Measurements from ENCODE around the gene NSUN3. TPM values are rescaled to one million over a fixed set of nuclear protein-coding genes. Genes with fewer than 3 reads are reported as not detected.
"Not testable (repeated sequence)": the region's sequence is repeated elsewhere in the genome, so short reads cannot be mapped to it uniquely, and the experiment has no call there.

Gene NSUN3
- total RNA-seq, 2 donors from 2014 or later = 20.4 to 22.3 TPM

GRCh38 chr3:94082391-94082937, 19.6 kb downstream of the NSUN3 start:
- ATAC-seq (no peak), DNase-seq (ENCODE audit: low spot score) (no peak)
- Mint-ChIP-seq H3K9me3 (no peaks in the 10 kb centered on the region), H3K27me3 (no peaks in the 10 kb centered on the region), H3K36me3 (peaks cover 14% of the 10 kb centered on the region), H3K4me3 (no peak overlapping the region), H3K4me1 (ENCODE audit: low read depth in 2 of 2) (peaks cover 24 to 34% of the 10 kb centered on the region in 2 donors), H3K27ac (peak overlapping the region in 1 of 2 donors; percentile 67)

- ATAC-seq = peak; percentile 77 to 86
- H3K36me3 Mint-ChIP-seq = peaks cover 12% of the 10 kb centered on the region
- H3K9me3 Mint-ChIP-seq = no peaks in the 10 kb centered on the region
- no peaks in the 10 kb centered on the region for H3K27me3 Mint-ChIP-seq
- H3K4me1 Mint-ChIP-seq (ENCODE audit: low read depth in 2 of 2) = peaks cover 23 to 30% of the 10 kb centered on the region in 2 donors
- H3K27ac Mint-ChIP-seq = peak overlapping the region; percentile 23 to 67
- peak overlapping the region; percentile 27 for H3K4me3 Mint-ChIP-seq
- DNase-seq (ENCODE audit: low spot score) = no peak
Measured at GRCh38 chr3:94083261-94083660, 20.4 kb downstream of the NSUN3 start.

- Mint-ChIP-seq H3K36me3 (peaks cover 14% of the 10 kb centered on the region), H3K27ac (no peak overlapping the region)
Measured at GRCh38 chr3:94089126-94089525, 26.3 kb downstream of the NSUN3 start.

GRCh38 chr3:94092086-94092485, 29.2 kb downstream of the NSUN3 start:
- H3K4me1 Mint-ChIP-seq (ENCODE audit: low read depth in 2 of 2) = peaks cover 6 to 7% of the 10 kb centered on the region in 2 donors
- DNase-seq (ENCODE audit: low spot score) (no peak), ATAC-seq (no peak)
- peaks cover 19% of the 10 kb centered on the region for H3K36me3 Mint-ChIP-seq
- H3K9me3 Mint-ChIP-seq = no peaks in the 10 kb centered on the region
- H3K27me3 Mint-ChIP-seq = no peaks in the 10 kb centered on the region
- H3K27ac Mint-ChIP-seq = no peak overlapping the region
- H3K4me3 Mint-ChIP-seq = no peak overlapping the region

More at GRCh38 chr3:94089126-94089525, 26.3 kb downstream of the NSUN3 start:
- peaks cover 4 to 7% of the 10 kb centered on the region in 2 donors for H3K4me1 Mint-ChIP-seq (ENCODE audit: low read depth in 2 of 2)
- ATAC-seq (no peak), DNase-seq (ENCODE audit: low spot score) (no peak)
- no peaks in the 10 kb centered on the region for H3K27me3 Mint-ChIP-seq
- H3K9me3 Mint-ChIP-seq = no peaks in the 10 kb centered on the region
- H3K4me3 Mint-ChIP-seq = no peak overlapping the region

GRCh38 chr3:94093151-94093550, 30.3 kb downstream of the NSUN3 start:
- DNase-seq (ENCODE audit: low spot score) = no peak
- no peaks in the 10 kb centered on the region for H3K9me3 Mint-ChIP-seq
- ATAC-seq = no peak
- H3K27ac Mint-ChIP-seq = no peak overlapping the region
- H3K36me3 Mint-ChIP-seq = peaks cover 25% of the 10 kb centered on the region
- H3K4me3 Mint-ChIP-seq = no peak overlapping the region
- H3K27me3 Mint-ChIP-seq = no peaks in the 10 kb centered on the region
- H3K4me1 Mint-ChIP-seq (ENCODE audit: low read depth in 2 of 2) = peaks cover 2 to 5% of the 10 kb centered on the region in 2 donors

GRCh38 chr3:94095111-94095510, 32.2 kb downstream of the NSUN3 start:
- no peak overlapping the region for H3K4me3 Mint-ChIP-seq
- DNase-seq (ENCODE audit: low spot score) (no peak), ATAC-seq (no peak)
- peaks cover 30% of the 10 kb centered on the region for H3K36me3 Mint-ChIP-seq
- H3K27me3 Mint-ChIP-seq = no peaks in the 10 kb centered on the region
- no peak overlapping the region for H3K27ac Mint-ChIP-seq
- H3K9me3 Mint-ChIP-seq = no peaks in the 10 kb centered on the region
- peaks cover 6 to 12% of the 10 kb centered on the region in 2 donors for H3K4me1 Mint-ChIP-seq (ENCODE audit: low read depth in 2 of 2)

- H3K4me1 Mint-ChIP-seq (ENCODE audit: low read depth in 2 of 2) = peaks cover 6 to 12% of the 10 kb centered on the region in 2 donors
- no peak overlapping the region for H3K4me3 Mint-ChIP-seq
- peaks cover 25% of the 10 kb centered on the region for H3K36me3 Mint-ChIP-seq
- H3K9me3 Mint-ChIP-seq = no peaks in the 10 kb centered on the region
- DNase-seq (ENCODE audit: low spot score) = no peak
- no peak for ATAC-seq
- no peaks in the 10 kb centered on the region for H3K27me3 Mint-ChIP-seq
- H3K27ac Mint-ChIP-seq = no peak overlapping the region
Measured at GRCh38 chr3:94098452-94098851, 35.6 kb downstream of the NSUN3 start.

- DNase-seq (ENCODE audit: low spot score) (no peak), ATAC-seq (no peak)
- H3K4me1 Mint-ChIP-seq (ENCODE audit: low read depth in 2 of 2) = peaks cover 4 to 12% of the 10 kb centered on the region in 2 donors
- no peaks in the 10 kb centered on the region for H3K27me3 Mint-ChIP-seq
- peak overlapping the region in 1 of 2 donors; percentile 22 for H3K27ac Mint-ChIP-seq
- H3K36me3 Mint-ChIP-seq = peaks cover 22% of the 10 kb centered on the region
- H3K4me3 Mint-ChIP-seq = no peak overlapping the region
- no peaks in the 10 kb centered on the region for H3K9me3 Mint-ChIP-seq
Measured at GRCh38 chr3:94099311-94099710, 36.5 kb downstream of the NSUN3 start.

GRCh38 chr3:94101860-94102259, 39.0 kb downstream of the NSUN3 start:
- ATAC-seq (no peak), DNase-seq (ENCODE audit: low spot score) (no peak)
- H3K36me3 Mint-ChIP-seq = peaks cover 24% of the 10 kb centered on the region
- H3K27ac Mint-ChIP-seq = no peak overlapping the region
- H3K27me3 Mint-ChIP-seq = no peaks in the 10 kb centered on the region
- no peaks in the 10 kb centered on the region for H3K9me3 Mint-ChIP-seq
- H3K4me3 Mint-ChIP-seq = no peak overlapping the region
- peaks cover 3 to 12% of the 10 kb centered on the region in 2 donors for H3K4me1 Mint-ChIP-seq (ENCODE audit: low read depth in 2 of 2)

- H3K27ac Mint-ChIP-seq = no peak overlapping the region
- no peaks in the 10 kb centered on the region for H3K4me1 Mint-ChIP-seq (ENCODE audit: low read depth in 2 of 2)
- DNase-seq (ENCODE audit: low spot score) = no peak
- no peak overlapping the region for H3K4me3 Mint-ChIP-seq
- no peaks in the 10 kb centered on the region for H3K9me3 Mint-ChIP-seq
- ATAC-seq = no peak
- H3K27me3 Mint-ChIP-seq = no peaks in the 10 kb centered on the region
- H3K36me3 Mint-ChIP-seq = peaks cover 5% of the 10 kb centered on the region
Measured at GRCh38 chr3:94106268-94106667, 43.4 kb downstream of the NSUN3 start.

- not testable (repeated sequence) for H3K27ac Mint-ChIP-seq; ATAC-seq; H3K27me3 Mint-ChIP-seq; DNase-seq (ENCODE audit: low spot score); H3K9me3 Mint-ChIP-seq; H3K4me3 Mint-ChIP-seq; H3K4me1 Mint-ChIP-seq (ENCODE audit: low read depth in 2 of 2)
- peaks cover 10% of the 10 kb centered on the region for H3K36me3 Mint-ChIP-seq
Measured at GRCh38 chr3:94110232-94110631, 47.4 kb downstream of the NSUN3 start.

- H3K27ac Mint-ChIP-seq = no peak overlapping the region
- peaks cover 10% of the 10 kb centered on the region for H3K36me3 Mint-ChIP-seq
- H3K4me3 Mint-ChIP-seq = no peak overlapping the region
- ATAC-seq (no peak), DNase-seq (ENCODE audit: low spot score) (no peak)
- no peaks in the 10 kb centered on the region for H3K4me1 Mint-ChIP-seq (ENCODE audit: low read depth in 2 of 2)
- no peaks in the 10 kb centered on the region for H3K27me3 Mint-ChIP-seq
- no peaks in the 10 kb centered on the region for H3K9me3 Mint-ChIP-seq
Measured at GRCh38 chr3:94110854-94111253, 48.0 kb downstream of the NSUN3 start.

- H3K9me3 Mint-ChIP-seq = no peaks in the 10 kb centered on the region
- H3K4me1 Mint-ChIP-seq (ENCODE audit: low read depth in 2 of 2) = peaks cover 0 to 3% of the 10 kb centered on the region in 2 donors
- no peak overlapping the region for H3K4me3 Mint-ChIP-seq
- no peak for ATAC-seq
- no peak overlapping the region for H3K27ac Mint-ChIP-seq
- no peaks in the 10 kb centered on the region for H3K27me3 Mint-ChIP-seq
- DNase-seq (ENCODE audit: low spot score) = no peak
- peaks cover 5% of the 10 kb centered on the region for H3K36me3 Mint-ChIP-seq
Measured at GRCh38 chr3:94114666-94115065, 51.8 kb downstream of the NSUN3 start.

- Mint-ChIP-seq H3K27me3 (no peaks in the 10 kb centered on the region), H3K9me3 (no peaks in the 10 kb centered on the region), H3K4me3 (no peak overlapping the region), H3K36me3 (peaks cover 5% of the 10 kb centered on the region), H3K4me1 (ENCODE audit: low read depth in 2 of 2) (peaks cover 0 to 7% of the 10 kb centered on the region in 2 donors), H3K27ac (no peak overlapping the region)
- DNase-seq (ENCODE audit: low spot score) (no peak), ATAC-seq (no peak)
Measured at GRCh38 chr3:94115482-94115881, 52.6 kb downstream of the NSUN3 start.

- Mint-ChIP-seq H3K4me1 (ENCODE audit: low read depth in 2 of 2) (peaks cover 6 to 7% of the 10 kb centered on the region in 2 donors), H3K36me3 (no peaks in the 10 kb centered on the region), H3K27me3 (no peaks in the 10 kb centered on the region), H3K4me3 (no peak overlapping the region), H3K27ac (no peak overlapping the region), H3K9me3 (no peaks in the 10 kb centered on the region)
- ATAC-seq (no peak), DNase-seq (ENCODE audit: low spot score) (no peak)
Measured at GRCh38 chr3:94117729-94118128, 54.9 kb downstream of the NSUN3 start.

Data from natural killer cell treated with Interleukin-12 subunit alpha and Interleukin-12 subunit beta and Interleukin-15 and Interleukin-18, amount 100 ng/mL, for 72 hours (primary cell).